IPS-18c (cell line): ENCODE data around the gene BLCAP.
"Not testable (repeated sequence)": the region's sequence is repeated elsewhere in the genome, so short reads cannot be mapped to it uniquely, and the experiment has no call there.

Experiments
- H3K4me3 ChIP-seq: 2 replicates; pipeline ENCODE4 v1.7.0; 2013; ENCODE audit warnings: low read depth, mild to moderate bottlenecking, low read length, moderate library complexity; ENCODE audit not compliant: insufficient read depth
- H3K9me3 ChIP-seq: one replicate; pipeline ENCODE4 v1.6.1; 2013; ENCODE audit warnings: mild to moderate bottlenecking, low read length, moderate library complexity; ENCODE audit not compliant: control insufficient read depth, insufficient read depth

The BLCAP gene

DNA sequence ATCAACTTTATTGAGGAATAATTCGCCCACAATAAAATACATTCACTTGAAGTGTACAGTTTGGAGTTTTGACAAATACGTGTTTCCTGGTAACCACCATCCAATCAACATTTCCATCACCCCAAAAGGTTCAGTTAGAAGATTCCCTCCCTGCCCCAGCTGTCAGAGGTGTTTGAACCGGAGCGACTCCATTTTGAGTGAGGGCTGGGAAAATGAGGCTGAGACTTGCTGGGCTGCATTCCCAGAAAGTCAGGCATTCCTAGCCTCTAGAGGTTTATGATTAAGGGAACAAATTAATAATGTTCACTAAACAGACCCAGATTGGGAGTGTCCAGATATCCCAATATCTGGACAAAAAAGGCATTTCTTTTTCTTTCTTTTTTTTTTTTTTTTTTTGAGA is 33.0 kb upstream of the BLCAP start:
- Histone ChIP-seq H3K4me3 (no peak overlapping the region), H3K9me3 (no peaks in the 10 kb centered on the region)

DNA sequence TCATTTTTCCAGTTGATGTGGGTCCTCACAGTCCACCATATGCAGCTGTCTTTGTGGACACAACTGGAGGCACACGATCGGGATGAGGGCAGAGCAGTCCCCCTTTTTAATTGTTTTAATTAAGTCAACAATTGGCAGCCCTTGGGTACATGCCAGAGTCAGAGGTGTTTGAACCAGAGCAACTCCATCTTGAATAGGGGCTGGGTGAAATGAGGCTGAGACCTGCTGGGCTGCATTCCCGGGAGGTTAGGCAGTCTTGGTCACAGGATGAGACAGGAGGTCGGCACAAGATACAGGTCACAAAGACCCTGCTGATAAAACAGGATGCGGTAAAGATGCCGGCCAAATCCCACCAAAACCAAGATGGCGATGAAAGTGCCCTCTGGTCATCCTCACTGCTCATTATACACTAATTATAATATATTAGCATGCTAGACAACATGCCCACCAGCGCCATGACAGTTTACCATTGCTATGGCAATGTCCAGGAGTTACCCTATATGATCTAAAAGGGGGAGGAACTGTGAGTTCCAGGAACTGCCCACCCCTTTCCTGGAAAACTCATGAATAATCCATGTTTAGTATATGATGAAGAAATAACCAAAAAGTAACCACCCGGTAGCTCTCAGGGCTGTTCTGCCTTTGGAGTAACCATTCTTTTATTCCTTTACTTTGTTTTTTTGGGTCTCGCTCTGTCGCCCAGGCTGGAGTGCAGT is 31.8 kb upstream of the BLCAP start:
- H3K4me3 ChIP-seq: no peak overlapping the region
- no peaks in the 10 kb centered on the region for H3K9me3 ChIP-seq

DNA sequence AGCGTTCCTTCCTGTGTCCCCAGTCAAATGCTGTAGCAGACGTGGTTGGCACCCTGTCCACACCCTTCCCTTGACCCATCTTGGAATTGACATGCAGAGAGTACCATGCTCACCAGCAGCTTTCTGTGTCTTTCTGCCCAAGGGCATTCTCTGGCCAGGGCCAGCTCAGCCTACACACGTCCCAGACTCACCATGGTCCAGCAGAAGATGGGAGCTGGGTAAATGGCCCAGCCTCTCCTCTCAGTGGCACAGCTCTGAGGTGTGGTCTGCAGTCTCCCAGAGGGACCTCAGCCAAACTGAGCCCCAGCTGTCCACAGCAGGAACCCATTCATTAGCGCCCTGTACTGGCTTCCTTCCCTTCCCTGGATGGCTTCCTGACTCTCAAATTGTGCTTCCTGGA is 31.1 kb upstream of the BLCAP start:
- Histone ChIP-seq H3K4me3 (no peak overlapping the region), H3K9me3 (no peaks in the 10 kb centered on the region)

DNA sequence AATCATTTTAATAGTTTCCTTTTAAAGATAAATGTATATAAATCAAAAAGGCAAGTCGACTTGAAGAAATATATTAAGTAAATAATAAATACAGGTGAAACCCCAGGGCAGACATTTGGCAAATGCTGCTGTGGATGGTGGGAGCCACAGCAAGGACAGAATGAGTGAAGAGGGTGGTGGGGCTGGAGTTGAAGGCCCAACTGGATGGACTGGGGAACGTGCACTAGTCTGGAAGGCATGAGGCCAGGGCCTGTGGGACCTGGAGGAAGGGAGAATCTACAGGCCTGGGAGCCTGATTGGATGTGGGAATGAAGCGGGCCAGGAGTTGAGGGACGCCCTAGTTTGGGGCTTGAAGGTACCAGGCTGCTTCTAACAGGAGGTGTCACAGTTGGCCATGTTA is 30.6 kb upstream of the BLCAP start:
- Histone ChIP-seq H3K4me3 (no peak overlapping the region), H3K9me3 (no peaks in the 10 kb centered on the region)

DNA sequence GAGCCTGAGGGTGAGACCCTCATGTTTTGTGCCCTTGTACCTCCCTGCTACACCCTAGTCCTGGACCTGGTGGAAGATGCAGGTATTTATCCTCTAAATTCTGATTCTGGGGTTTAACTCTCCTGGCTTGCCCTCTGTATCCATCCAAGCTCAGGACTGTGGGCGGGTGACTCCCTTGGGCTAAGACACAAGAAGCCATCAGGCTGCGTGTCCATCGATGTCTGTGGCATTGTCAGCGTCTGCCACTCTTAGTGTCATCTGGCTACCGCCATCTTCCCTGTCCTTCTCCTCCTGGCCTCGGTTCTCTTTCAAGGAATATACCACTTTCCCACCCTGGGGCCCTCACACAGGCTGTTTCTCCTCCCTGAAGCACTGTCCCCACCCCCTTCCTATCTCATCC is 28.9 kb upstream of the BLCAP start:
- Histone ChIP-seq H3K4me3 (no peak overlapping the region), H3K9me3 (no peaks in the 10 kb centered on the region)

DNA sequence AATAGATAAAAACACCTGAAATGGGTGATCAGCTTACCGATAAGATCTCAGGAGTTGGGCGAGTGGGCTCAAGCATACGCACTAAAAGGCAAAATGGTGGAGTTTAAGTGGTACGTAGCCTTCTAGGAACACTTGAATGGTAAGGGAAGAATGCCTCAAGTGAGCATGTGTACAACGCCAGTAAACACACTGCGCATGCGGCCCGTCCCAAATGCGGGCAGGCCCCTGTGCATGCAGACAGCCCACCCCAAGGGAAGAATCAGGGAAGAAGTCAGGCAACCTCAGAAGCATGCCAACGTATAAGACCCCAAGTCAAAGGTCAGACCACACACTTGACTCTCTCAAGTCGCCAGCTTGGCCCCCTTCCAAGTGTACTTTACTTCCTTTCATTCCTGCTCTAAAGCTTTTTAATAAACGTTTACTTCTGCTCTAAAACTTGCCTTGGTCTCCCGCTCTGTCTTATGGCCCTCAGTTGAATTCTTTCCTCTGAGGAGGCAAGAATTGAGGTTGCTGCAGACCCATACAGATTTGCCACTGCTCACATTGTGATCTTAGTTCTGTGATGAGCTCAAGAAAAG is 27.1 kb upstream of the BLCAP start:
- not testable (repeated sequence) for H3K9me3 ChIP-seq, H3K4me3 ChIP-seq

DNA sequence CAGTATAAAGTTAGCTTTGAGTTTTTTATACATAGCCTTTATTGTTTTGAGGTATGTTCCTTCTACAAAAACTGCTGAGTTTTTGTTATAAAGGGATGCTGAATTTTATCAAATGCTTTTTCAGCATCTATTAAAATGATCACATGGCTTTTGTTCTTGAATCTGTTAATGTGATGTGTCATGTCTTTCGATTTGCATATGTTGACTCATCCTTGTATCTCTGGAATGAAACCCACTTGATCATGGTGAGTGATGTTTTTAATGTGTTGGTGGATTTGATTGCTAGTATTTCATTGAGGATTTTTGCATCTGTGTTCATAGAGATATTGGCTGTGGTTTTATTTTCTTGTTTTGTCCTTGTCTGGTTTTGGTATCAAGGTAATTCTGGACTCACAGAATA is 24.7 kb upstream of the BLCAP start:
- Histone ChIP-seq H3K9me3 (no peaks in the 10 kb centered on the region), H3K4me3 (no peak overlapping the region)

DNA sequence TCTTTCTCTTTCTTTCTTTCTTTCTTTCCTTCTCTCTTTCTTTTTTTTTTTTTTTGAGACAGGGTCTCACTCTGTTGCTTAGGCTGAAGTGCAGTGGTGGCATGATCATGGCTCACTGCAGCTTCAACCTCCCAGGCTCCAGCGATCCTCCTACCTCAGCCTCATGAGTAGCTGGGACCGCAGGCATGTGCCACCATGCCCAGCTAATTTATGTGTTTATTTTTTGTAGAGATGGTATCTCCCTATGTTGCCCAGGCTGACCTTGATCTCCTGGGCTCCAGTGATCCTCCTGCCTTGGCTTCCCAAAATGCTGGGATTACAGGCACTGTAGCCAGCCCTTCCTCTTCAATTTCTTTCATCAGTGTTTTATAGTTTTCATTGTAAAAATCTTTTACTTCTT is 24.0 kb upstream of the BLCAP start:
- H3K4me3 ChIP-seq, H3K9me3 ChIP-seq: not testable (repeated sequence)

DNA sequence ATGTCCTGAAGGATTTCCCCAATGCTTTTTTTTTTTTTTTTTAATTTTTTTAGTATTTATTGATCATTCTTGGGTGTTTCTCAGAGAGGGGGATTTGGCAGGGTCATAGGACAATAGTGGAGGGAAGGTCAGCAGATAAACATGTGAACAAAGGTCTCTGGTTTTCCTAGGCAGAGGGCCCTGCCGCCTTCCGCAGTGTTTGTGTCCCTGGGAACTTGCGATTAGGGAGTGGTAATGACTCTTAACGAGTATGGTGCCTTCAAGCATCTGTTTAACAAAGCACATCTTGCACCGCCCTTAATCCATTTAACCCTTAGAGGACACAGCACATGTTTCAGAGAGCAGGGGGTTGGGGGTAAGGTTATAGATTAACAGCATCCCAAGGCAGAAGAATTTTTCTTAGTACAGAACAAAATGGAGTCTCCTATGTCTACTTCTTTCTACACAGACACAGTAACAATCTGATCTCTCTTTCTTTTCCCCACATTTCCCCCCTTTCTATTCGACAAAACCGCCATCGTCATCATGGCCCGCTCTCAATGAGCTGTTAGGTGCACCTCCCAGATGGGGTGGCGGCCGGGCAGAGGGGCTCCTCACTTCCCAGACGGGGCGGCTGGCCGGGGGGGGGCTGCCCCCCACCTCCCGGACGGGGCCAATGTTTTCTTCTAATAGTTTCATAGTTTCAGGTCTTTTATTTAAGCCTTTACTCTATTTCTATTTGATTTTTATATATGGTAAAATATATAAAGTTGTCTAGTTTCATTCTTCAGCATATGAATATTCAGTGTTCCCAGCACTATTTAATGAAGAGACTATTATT is 22.6 kb upstream of the BLCAP start:
- H3K4me3 ChIP-seq: not testable (repeated sequence)

DNA sequence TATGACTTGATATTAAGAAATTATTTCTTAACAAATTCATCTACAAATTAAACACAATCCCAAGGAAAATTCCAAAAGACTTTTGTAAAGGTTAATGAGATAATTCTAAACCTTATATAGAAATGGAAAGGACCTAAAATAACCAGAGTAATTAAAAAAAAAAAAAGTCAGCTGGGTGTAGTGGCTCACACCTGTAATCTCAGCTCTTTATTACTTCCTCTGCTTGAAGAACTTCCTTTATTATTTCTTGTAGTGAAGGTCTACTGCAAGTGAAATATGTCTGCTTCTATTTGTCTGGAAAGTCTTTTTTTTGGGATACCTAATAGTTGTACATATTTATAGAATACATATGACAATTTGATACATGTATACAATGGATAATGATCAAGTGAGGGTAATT is 20.2 kb upstream of the BLCAP start:
- no peaks in the 10 kb centered on the region for H3K9me3 ChIP-seq
- H3K4me3 ChIP-seq: no peak overlapping the region

More for the DNA sequence above, 22.6 kb upstream of the BLCAP start:
- not testable (repeated sequence) for H3K9me3 ChIP-seq

DNA sequence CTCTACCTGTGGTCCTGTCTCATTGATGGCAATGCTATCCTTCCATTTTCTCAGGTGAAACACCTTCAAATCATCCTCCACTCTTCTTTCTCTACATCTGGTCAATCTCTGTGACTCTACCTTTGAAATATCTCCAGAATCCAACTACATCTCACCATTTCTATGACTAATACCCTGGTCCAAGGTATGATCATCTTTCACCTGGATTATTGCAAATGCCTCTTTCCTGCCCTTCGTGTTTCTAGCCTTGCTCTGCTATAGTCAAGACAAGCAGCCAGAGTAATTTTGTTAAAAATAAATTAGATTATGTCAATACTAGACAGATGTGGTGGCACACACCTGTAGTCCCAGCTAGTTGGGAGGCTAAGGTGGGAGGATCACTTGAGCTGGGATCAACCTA is 17.8 kb upstream of the BLCAP start:
- no peaks in the 10 kb centered on the region for H3K9me3 ChIP-seq
- H3K4me3 ChIP-seq: no peak overlapping the region

DNA sequence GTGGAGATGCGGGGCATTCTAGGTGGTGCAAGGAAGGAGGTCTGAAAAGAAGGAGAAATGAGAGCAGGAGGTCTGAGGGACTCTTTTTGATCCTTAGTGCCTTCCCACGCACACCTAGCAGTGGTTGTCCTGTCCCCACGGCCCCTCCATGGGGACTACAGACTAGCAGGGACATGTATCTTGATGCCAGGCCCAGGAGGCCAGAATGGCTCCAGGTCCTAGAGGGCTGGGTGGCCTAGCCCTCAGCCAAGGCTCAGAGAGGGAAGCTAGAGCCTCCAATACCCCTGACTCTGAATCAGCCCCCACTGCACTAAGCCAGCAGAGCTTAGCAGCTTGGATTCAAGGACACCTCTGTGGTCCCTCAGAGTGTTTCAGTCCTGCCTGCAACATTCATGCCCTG is 16.7 kb upstream of the BLCAP start:
- H3K4me3 ChIP-seq: no peak overlapping the region
- no peaks in the 10 kb centered on the region for H3K9me3 ChIP-seq

DNA sequence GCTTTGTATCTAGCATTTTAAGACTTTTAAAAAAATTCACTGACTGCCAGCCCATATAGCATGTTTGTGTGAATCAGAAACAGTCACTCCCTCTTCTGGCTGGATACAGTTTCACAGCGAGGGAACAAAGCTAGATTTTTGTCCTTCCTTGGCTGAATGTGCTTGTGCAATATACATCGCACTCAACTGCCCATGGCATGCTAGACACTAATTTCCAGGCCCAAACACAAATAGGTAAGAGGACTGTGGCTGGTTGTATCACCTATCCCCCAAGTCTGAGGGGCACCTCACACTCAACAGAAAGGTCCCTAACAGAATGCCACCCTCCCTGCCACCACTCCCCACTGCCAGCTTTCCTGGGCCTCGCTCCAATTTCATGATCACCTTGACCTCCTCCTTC is 16.2 kb upstream of the BLCAP start:
- Histone ChIP-seq H3K4me3 (no peak overlapping the region), H3K9me3 (no peaks in the 10 kb centered on the region)

DNA sequence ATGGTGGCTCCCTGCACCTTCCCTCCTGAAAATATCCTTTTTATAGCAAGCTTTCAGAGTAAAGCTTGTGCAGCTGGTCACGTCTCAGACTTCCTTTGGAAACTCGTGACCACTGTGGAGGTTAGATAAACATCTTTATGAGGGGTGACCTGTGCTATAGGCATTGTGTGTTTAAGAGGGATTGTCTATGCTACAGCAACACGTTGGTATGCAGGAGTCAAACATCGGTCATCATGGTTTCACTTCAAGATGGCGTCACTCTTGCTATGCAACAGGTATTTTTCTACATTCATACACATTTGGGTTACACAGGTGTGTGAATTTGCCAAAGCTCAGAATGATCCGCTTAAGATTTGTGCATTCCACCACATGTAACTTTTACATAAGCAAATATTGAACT is 14.6 kb upstream of the BLCAP start:
- H3K4me3 ChIP-seq: no peak overlapping the region
- no peaks in the 10 kb centered on the region for H3K9me3 ChIP-seq

DNA sequence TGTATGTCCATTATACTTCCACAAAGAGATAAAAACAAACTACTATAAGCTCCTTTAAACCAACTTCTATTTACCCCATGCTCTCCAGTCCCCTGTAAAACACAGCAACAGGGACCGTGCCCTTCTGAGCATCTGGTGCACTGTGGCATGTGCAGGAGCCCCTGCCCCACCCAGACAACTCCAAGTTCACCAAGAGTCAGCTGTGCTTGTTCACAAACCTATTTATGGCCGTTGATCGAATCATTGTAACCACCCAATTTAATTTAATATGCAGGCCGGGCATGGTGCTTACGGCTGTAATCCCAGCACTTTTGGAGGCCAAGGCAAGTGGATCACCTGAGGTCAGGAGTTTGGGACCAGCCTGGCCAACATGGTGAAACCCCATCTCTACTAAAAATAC is 13.7 kb upstream of the BLCAP start:
- no peaks in the 10 kb centered on the region for H3K9me3 ChIP-seq
- H3K4me3 ChIP-seq: no peak overlapping the region

DNA sequence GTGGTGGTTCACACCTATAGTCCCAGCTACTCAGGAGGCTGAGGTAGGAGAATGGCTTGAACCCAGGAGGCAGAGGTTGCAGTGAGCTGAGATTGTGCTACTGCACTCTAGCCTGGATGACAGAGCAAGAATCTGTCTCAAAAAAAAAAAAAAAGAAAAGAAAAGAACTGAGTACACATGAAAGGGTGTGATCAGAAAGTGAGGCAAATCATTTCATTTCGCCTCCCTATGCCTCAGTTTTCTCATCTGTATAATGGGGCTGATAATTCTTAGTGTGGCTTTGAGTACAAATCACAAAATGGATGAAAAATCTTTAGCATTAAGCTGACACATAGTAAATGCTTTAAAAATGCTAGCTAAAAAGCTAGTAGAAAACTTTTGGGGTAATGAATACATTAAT is 13.2 kb upstream of the BLCAP start:
- not testable (repeated sequence) for H3K9me3 ChIP-seq, H3K4me3 ChIP-seq

DNA sequence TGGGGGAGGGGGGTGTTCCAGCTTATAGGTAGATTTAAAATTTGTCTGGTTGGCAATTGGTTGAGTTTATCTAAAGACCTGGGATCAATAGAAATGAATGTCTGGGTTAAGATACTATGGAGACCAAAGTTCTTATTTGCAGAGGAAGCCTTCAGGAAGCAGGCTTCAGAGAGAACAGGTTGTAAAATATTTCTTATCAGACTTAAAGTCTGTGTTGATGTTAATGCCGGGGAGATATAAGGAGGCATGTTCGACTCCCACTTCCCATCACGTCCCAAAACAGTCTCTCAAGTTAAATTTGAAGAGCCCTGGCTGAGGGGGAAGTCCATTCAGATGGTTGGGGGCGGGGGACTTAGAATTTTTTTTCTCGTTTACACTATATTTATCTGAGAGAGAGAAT is 12.3 kb upstream of the BLCAP start:
- Histone ChIP-seq H3K9me3 (no peaks in the 10 kb centered on the region), H3K4me3 (no peak overlapping the region)

DNA sequence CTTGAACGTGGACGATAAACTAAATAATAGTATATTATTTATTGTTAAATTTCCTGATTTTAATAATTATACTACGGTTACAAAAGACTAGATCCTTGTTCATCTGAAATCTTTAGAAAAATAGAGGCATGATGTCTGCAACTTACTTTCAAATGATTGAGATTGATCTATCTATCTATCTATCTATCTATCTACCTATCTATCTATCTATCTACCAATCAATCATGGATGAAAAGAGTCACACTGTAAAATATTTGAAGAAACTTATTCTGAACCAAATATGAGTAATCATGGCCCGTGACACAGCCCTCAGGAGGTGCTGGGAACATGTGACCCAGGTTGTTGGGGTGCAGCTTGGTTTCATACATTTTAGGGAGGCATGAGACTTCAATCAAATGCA is 11.7 kb upstream of the BLCAP start:
- Histone ChIP-seq H3K4me3 (no peak overlapping the region), H3K9me3 (no peaks in the 10 kb centered on the region)
